ENCODE results near the gene NAV1.

NAV1 gene

GRCh38 chr1:201505503-201505890 is 33.4 kb upstream of the NAV1 start:
- Histone ChIP-seq H3K36me3 (ENCODE audit: insufficient read depth, low read length) (no peaks in the 10 kb centered on the region), H3K9me3 (ENCODE audit: insufficient read depth, low read depth, low read length) (no peaks in the 10 kb centered on the region), H3K4me3 (ENCODE audit: low read length) (no peak overlapping the region), H3K9ac (ENCODE audit: low read depth, low read length) (no peak overlapping the region), H3K27me3 (ENCODE audit: insufficient read depth, low read length) (peaks cover 23% of the 10 kb centered on the region), H3K4me1 (ENCODE audit: insufficient read depth, low read length) (peaks cover 41% of the 10 kb centered on the region), H3K27ac (ENCODE audit: low read depth, low read length) (no peak overlapping the region)
- 50% methylated on average over 4 of the region's 4 CpGs for WGBS

GRCh38 chr1:201506092-201506491 is 32.8 kb upstream of the NAV1 start:
- H3K27me3 ChIP-seq (ENCODE audit: insufficient read depth, low read length), result peaks cover 23% of the 10 kb centered on the region
- WGBS, result 89% methylated on average over 3 of the region's 3 CpGs
- H3K27ac ChIP-seq (ENCODE audit: low read depth, low read length), result no peak overlapping the region
- H3K9me3 ChIP-seq (ENCODE audit: insufficient read depth, low read depth, low read length), result no peaks in the 10 kb centered on the region
- peak overlapping the region; percentile 37 for H3K4me3 ChIP-seq (ENCODE audit: low read length)
- no peak overlapping the region for H3K9ac ChIP-seq (ENCODE audit: low read depth, low read length)
- H3K4me1 ChIP-seq (ENCODE audit: insufficient read depth, low read length), result peaks cover 36% of the 10 kb centered on the region
- H3K36me3 ChIP-seq (ENCODE audit: insufficient read depth, low read length), result no peaks in the 10 kb centered on the region

- H3K27ac ChIP-seq (ENCODE audit: low read depth, low read length), result no peak within 1 kb of the TSS
- peak within 1 kb of the TSS; percentile 37 for H3K4me3 ChIP-seq (ENCODE audit: low read length)
- no peaks in the 10 kb centered on the region for H3K36me3 ChIP-seq (ENCODE audit: insufficient read depth, low read length)
- H3K9me3 ChIP-seq (ENCODE audit: insufficient read depth, low read depth, low read length), result no peaks in the 10 kb centered on the region
- H3K9ac ChIP-seq (ENCODE audit: low read depth, low read length), result 0 out of 2 replicates have a peak within 1 kb of the TSS, but pooled peaks have one; percentile 27
- peaks cover 36% of the 10 kb centered on the region for H3K4me1 ChIP-seq (ENCODE audit: insufficient read depth, low read length)
- peaks cover 23% of the 10 kb centered on the region for H3K27me3 ChIP-seq (ENCODE audit: insufficient read depth, low read length)
- 94% methylated on average over 71 of the region's 71 CpGs for WGBS
Observed at GRCh38 chr1:201506557-201507359, 32.2 kb upstream of the NAV1 start, which contains the start of gene CSRP1. CSRP1 (minus strand) TSS chr1:201507123; CDS start chr1:201496303, 10,820 bp downstream.

- no peaks in the 10 kb centered on the region for H3K9me3 ChIP-seq (ENCODE audit: insufficient read depth, low read depth, low read length)
- H3K27me3 ChIP-seq (ENCODE audit: insufficient read depth, low read length), result peaks cover 23% of the 10 kb centered on the region
- peaks cover 38% of the 10 kb centered on the region for H3K4me1 ChIP-seq (ENCODE audit: insufficient read depth, low read length)
- no peak overlapping the region for H3K27ac ChIP-seq (ENCODE audit: low read depth, low read length)
- H3K9ac ChIP-seq (ENCODE audit: low read depth, low read length), result no peak overlapping the region
- 93% methylated on average over 11 of the region's 11 CpGs for WGBS
- peak overlapping the region; percentile 37 for H3K4me3 ChIP-seq (ENCODE audit: low read length)
- H3K36me3 ChIP-seq (ENCODE audit: insufficient read depth, low read length), result no peaks in the 10 kb centered on the region
Observed at GRCh38 chr1:201507360-201507675, 31.6 kb upstream of the NAV1 start.

- no peak overlapping the region for H3K9ac ChIP-seq (ENCODE audit: low read depth, low read length)
- peaks cover 26% of the 10 kb centered on the region for H3K4me1 ChIP-seq (ENCODE audit: insufficient read depth, low read length)
- peaks cover 23% of the 10 kb centered on the region for H3K27me3 ChIP-seq (ENCODE audit: insufficient read depth, low read length)
- WGBS, result 78% methylated on average over 2 of the region's 2 CpGs
- H3K27ac ChIP-seq (ENCODE audit: low read depth, low read length), result no peak overlapping the region
- no peaks in the 10 kb centered on the region for H3K9me3 ChIP-seq (ENCODE audit: insufficient read depth, low read depth, low read length)
- H3K36me3 ChIP-seq (ENCODE audit: insufficient read depth, low read length), result no peaks in the 10 kb centered on the region
- no peak overlapping the region for H3K4me3 ChIP-seq (ENCODE audit: low read length)
Observed at GRCh38 chr1:201508809-201509208, 30.1 kb upstream of the NAV1 start.

- WGBS, result 87% methylated on average over 2 of the region's 2 CpGs
- no peak overlapping the region for H3K4me3 ChIP-seq (ENCODE audit: low read length)
- no peak overlapping the region for H3K27ac ChIP-seq (ENCODE audit: low read depth, low read length)
- no peaks in the 10 kb centered on the region for H3K36me3 ChIP-seq (ENCODE audit: insufficient read depth, low read length)
- no peak overlapping the region for H3K9ac ChIP-seq (ENCODE audit: low read depth, low read length)
- no peaks in the 10 kb centered on the region for H3K9me3 ChIP-seq (ENCODE audit: insufficient read depth, low read depth, low read length)
- H3K27me3 ChIP-seq (ENCODE audit: insufficient read depth, low read length), result peaks cover 23% of the 10 kb centered on the region
- H3K4me1 ChIP-seq (ENCODE audit: insufficient read depth, low read length), result peaks cover 20% of the 10 kb centered on the region
Observed at GRCh38 chr1:201509601-201510374, 29.1 kb upstream of the NAV1 start.

- Histone ChIP-seq H3K27me3 (ENCODE audit: insufficient read depth, low read length) (peaks cover 23% of the 10 kb centered on the region), H3K36me3 (ENCODE audit: insufficient read depth, low read length) (no peaks in the 10 kb centered on the region), H3K9ac (ENCODE audit: low read depth, low read length) (no peak overlapping the region), H3K4me3 (ENCODE audit: low read length) (no peak overlapping the region), H3K4me1 (ENCODE audit: insufficient read depth, low read length) (peaks cover 13% of the 10 kb centered on the region), H3K27ac (ENCODE audit: low read depth, low read length) (no peak overlapping the region), H3K9me3 (ENCODE audit: insufficient read depth, low read depth, low read length) (no peaks in the 10 kb centered on the region)
- WGBS, result 100% methylated on average over 1 of the region's 1 CpG
Observed at GRCh38 chr1:201510734-201511133, 28.2 kb upstream of the NAV1 start.

- peaks cover 19% of the 10 kb centered on the region for H3K27me3 ChIP-seq (ENCODE audit: insufficient read depth, low read length)
- no peaks in the 10 kb centered on the region for H3K9me3 ChIP-seq (ENCODE audit: insufficient read depth, low read depth, low read length)
- no peaks in the 10 kb centered on the region for H3K36me3 ChIP-seq (ENCODE audit: insufficient read depth, low read length)
- WGBS, result 69% methylated on average over 6 of the region's 6 CpGs
- H3K4me1 ChIP-seq (ENCODE audit: insufficient read depth, low read length), result peaks cover 7% of the 10 kb centered on the region
- H3K27ac ChIP-seq (ENCODE audit: low read depth, low read length), result peak overlapping the region; percentile 6; the same call in 1 of the 2 replicates
- H3K4me3 ChIP-seq (ENCODE audit: low read length), result no peak overlapping the region
- no peak overlapping the region for H3K9ac ChIP-seq (ENCODE audit: low read depth, low read length)
Observed at GRCh38 chr1:201511396-201511940, 27.5 kb upstream of the NAV1 start.

GRCh38 chr1:201511941-201512539 is 26.9 kb upstream of the NAV1 start:
- no peaks in the 10 kb centered on the region for H3K9me3 ChIP-seq (ENCODE audit: insufficient read depth, low read depth, low read length)
- WGBS, result 24% methylated on average over 6 of the region's 6 CpGs
- H3K4me1 ChIP-seq (ENCODE audit: insufficient read depth, low read length), result peaks cover 7% of the 10 kb centered on the region
- no peaks in the 10 kb centered on the region for H3K36me3 ChIP-seq (ENCODE audit: insufficient read depth, low read length)
- peak overlapping the region; percentile 6; the same call in 1 of the 2 replicates for H3K27ac ChIP-seq (ENCODE audit: low read depth, low read length)
- H3K27me3 ChIP-seq (ENCODE audit: insufficient read depth, low read length), result peaks cover 13% of the 10 kb centered on the region
- H3K9ac ChIP-seq (ENCODE audit: low read depth, low read length), result no peak overlapping the region
- H3K4me3 ChIP-seq (ENCODE audit: low read length), result no peak overlapping the region

- Histone ChIP-seq H3K27ac (ENCODE audit: low read depth, low read length) (peak overlapping the region; percentile 17; the same call in 1 of the 2 replicates), H3K4me1 (ENCODE audit: insufficient read depth, low read length) (peaks cover 10% of the 10 kb centered on the region), H3K27me3 (ENCODE audit: insufficient read depth, low read length) (peaks cover 3% of the 10 kb centered on the region; the same call in 1 of the 2 replicates), H3K4me3 (ENCODE audit: low read length) (no peak overlapping the region), H3K9ac (ENCODE audit: low read depth, low read length) (no peak overlapping the region), H3K9me3 (ENCODE audit: insufficient read depth, low read depth, low read length) (no peaks in the 10 kb centered on the region), H3K36me3 (ENCODE audit: insufficient read depth, low read length) (no peaks in the 10 kb centered on the region)
- WGBS, result 90% methylated on average over 6 of the region's 6 CpGs
Observed at GRCh38 chr1:201513498-201514243, 25.3 kb upstream of the NAV1 start.

All from HUES64 (cell line).